ENCODE measurements around the gene ZMAT3. TPM values are rescaled to one million over a fixed set of nuclear protein-coding genes. Genes with fewer than 3 reads are reported as not detected.
"Not testable (repeated sequence)": the region's sequence is repeated elsewhere in the genome, so short reads cannot be mapped to it uniquely, and the experiment has no call there.

The ZMAT3 gene
- polyA plus RNA-seq, 4 donors: 6.7 to 11.1 (median 10.1) TPM

DNA sequence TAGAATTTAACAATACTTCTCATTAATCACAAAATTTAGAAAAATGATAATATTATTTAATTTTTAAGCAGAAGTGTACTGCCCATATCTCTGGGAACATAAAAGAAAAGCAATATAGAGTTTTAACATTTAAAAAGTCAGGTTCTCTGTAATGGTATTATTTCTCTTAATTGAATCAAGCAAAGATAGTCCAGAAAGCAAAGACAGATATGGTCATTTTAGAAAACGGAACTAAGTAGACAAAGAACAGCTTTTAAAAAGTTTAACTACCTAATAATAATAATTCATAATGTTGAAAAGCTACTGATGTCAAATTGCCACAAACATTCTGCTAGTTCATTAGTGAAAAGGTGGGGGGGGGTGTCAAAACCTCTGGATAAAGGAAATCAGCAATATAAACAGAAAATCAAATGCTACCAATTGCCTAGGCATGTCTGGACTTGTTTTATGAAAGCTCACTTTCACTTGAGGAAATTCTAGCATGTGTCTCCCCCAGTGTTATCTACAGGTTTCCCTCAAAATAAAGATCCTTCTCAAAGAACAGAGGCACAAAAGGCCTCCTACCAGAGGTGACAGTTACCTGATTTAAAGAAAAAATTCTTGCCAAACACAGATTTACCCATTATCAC, 1.7 kb downstream of the ZMAT3 start:
- DNase-seq (ENCODE audit: low read depth in 4 of 4, low spot score in 3 of 4): no peak

DNA sequence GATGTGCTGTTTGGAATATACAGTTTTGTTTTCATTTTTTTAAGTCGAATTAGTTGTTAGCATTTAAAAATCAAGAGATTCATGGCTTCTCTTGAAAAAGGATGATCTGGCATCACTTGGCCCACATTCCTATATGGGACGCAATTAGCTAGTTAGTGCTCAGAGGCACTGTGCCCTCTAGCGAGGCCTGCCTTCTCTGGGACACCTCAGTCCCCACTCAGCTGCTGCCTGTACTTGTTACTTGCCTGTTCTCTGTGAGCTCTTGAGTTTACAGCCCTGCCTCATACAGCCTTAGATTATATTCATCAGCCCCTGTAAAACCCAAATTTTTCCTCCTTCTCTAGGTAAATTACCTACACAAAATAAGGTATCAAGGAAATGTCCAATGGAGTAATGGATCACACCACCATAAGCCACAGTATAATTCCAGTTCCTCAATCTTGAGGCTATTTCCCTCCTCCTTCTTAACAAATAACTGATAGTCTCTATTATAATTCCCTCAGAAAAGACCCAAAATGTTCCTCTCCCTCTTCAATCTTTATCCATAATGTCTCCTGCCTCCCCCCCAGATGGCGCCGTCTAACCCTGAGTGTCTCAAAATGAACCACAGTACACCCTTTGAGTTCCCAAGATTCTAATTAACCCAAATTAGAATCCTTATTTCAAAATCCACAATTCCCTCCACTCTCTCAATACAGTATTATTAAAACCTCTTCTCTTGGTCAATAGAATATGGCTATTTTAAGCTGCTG, 2.7 kb downstream of the ZMAT3 start:
- no peak for DNase-seq (ENCODE audit: low read depth in 4 of 4, low spot score in 3 of 4)

DNA sequence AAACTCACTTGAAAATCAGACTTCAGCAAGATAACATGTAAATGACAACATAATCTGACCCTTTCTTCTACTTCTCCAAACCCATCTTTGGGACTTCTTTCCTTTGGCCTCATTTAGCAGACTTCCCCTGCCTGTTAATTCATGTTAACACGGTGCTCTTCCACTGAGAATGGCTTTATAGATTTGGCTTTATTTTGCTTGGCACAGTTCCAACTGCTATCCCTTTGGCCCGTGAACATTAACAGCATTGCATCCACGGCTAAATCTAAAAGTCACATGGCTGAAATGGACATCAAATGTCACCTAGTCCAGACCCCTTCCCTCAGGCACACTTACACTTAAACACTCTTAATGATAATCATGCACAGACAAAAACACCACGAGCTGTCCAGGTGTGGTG, 3.8 kb downstream of the ZMAT3 start:
- DNase-seq (ENCODE audit: low read depth in 4 of 4, low spot score in 3 of 4): no peak

DNA sequence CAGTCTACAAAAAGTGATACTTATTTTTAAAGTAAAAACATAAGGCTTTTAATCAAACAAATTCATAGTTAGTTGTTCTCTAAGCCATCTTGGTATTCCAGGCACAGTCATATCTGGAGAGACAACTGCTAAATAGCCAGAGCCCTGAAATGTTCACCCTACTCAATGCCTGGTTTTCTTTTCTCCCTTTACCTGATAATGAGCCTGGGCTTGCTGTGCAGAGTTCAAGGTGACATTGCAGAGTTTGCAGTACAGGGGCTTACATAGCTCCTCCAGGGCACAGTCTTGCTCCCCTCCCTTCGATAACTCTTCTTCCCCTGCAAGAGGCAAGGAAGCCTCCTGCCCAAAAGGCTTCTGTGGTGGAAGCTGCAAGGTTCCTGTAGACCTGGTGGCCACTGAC, 4.3 kb downstream of the ZMAT3 start:
- DNase-seq (ENCODE audit: low read depth in 4 of 4, low spot score in 3 of 4): no peak

DNA sequence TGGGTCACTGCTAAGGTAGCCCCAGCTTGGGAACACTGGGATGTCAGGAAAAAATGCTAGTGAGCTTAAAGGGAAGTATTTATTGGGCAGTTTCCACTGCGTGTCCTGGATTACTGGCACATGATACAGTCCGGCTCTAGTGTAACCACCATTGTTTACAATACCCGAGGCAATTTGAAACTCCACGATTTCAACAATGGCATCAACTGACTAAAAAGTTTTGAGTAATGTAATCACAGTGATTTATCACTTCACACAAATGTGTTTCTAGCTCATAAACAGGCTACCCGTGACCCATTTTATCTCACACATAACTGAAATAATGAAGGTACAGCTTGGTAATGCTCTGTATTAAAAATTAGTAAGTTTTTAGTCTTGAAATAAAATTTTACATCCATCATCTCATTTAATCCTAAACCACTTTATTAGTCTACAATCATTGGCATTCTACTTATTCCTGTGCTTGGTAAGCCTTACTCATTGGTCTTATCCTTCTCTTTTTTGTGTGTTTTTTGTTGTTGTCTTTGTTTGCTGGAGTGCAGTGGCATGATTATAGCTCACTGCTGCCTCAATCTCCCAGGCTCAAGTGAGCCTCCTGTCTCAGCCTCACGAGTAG, 7.6 kb downstream of the ZMAT3 start:
- DNase-seq (ENCODE audit: low read depth in 4 of 4, low spot score in 3 of 4): no peak

DNA sequence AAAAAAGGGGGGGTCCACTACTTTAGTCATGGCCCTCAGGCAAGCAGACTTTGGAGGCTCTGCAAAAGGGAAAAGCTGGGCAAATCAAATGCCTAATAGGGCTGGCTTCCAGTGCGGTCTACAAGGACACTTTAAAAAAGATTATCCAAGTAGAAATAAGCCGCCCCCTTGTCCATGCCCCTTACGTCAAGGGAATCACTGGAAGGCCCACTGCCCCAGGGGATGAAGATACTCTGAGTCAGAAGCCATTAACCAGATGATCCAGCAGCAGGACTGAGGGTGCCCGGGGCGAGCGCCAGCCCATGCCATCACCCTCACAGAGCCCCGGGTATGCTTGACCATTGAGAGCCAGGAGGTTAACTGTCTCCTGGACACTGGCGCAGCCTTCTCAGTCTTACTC, 15.3 kb downstream of the ZMAT3 start:
- DNase-seq (ENCODE audit: low read depth in 4 of 4, low spot score in 3 of 4): no peak

DNA sequence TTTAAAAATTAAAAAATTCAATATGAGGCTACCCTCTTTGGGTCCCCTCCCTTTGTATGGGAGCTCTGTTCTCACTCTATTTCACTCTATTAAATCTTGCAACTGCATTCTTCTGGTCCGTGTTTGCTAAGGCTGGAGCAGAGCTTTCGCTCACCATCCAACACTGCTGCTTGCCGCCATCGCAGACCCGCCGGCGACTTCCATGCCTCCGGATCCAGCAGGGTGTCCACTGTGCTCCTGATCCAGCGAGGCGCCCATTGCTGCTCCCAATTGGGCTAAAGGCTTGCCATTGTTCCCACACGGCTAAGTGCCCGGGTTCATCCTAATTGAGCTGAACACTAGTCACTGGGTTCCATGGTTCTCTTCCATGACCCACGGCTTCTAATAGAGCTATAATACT, 17.0 kb downstream of the ZMAT3 start:
- not testable (repeated sequence) for DNase-seq (ENCODE audit: low read depth in 4 of 4, low spot score in 3 of 4)

DNA sequence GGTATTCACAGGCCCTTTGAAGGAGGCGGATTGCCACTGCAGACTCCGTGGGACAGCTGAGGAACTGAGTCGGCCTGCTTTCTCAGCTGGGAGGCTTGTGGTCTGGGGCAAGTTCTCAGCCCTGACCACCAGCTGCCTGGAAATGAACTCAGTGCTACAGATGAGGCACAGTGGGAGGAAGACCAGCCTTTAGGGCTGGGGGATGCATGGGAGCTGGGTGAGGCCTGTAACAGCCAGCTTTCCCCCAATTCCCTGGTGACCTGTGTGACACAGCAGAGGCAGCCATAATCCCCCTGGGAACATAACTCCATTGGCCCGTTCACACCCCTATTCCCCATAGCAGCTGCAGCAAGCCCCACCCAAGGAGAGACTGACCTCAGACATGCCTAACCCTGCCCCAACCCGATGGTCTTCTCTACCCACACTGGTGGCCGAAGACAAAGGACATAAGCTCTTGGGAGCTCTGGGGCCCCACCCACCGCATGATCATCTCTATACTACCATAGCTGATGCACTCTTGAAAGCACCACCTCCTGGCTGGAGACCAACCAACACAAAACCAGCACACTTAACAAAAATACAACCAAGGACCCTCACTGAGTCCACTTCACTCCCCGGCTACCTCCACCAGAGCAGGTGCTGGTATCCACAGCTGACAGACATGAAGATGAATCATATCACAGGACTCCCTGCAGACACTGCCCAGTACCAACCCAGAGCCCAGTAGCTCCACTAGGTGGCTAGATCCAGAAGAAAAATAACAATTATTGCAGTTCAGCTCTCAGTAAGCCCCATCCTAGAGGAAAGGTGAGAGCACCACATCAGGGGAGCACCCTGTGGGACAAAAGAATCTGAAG, 24.9 kb downstream of the ZMAT3 start:
- DNase-seq (ENCODE audit: low read depth in 4 of 4, low spot score in 3 of 4): no peak

DNA sequence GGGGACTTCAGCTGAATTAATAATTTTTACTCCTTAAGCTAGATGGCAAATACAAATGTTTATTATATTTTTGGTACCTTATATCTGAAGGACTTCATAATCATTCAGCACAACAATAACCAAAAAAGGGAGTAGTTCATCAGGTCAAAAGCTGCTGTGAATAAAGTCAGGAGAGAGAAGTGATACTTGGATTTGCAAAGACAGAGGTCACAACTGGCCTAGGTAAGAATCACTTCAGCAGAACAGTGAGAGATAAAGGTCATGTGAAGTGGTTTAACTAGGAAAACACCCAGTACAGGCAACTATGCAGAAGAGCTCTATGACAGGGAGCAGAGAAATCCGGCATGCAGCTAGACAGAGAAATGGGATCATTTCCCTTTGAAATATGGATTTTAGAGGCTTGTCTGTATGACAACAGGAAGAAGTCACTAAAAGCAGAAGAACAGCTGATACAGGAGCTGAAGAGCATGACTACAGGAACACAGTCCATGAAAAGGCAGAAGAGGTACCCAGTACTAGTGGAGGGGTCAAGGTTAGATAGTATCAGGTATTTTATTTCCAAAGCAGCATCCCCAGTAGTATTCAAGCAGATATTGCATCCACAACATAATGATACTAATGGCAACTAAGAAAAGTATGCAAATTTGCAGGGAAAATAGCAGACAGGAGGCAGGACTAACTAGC, 25.7 kb downstream of the ZMAT3 start:
- no peak for DNase-seq (ENCODE audit: low read depth in 4 of 4, low spot score in 3 of 4)

DNA sequence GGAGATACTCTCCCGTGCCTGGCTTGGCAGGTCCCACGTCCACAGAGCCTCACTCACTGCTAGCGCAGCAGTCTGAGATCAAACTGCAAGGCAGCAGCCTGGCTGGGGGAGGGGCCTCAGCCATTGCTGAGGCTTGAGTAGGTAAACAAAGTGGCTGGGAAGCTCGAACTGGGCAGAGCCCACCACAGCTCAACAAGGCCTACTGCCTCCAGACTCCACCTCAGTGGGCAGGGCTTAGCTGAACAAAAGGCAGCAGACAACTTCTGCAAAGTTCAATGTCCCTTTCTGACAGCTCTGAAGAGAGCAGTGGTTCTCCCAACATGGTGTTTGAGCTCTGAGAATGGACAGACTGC, 32.7 kb downstream of the ZMAT3 start:
- not testable (repeated sequence) for DNase-seq (ENCODE audit: low read depth in 4 of 4, low spot score in 3 of 4)

DNA sequence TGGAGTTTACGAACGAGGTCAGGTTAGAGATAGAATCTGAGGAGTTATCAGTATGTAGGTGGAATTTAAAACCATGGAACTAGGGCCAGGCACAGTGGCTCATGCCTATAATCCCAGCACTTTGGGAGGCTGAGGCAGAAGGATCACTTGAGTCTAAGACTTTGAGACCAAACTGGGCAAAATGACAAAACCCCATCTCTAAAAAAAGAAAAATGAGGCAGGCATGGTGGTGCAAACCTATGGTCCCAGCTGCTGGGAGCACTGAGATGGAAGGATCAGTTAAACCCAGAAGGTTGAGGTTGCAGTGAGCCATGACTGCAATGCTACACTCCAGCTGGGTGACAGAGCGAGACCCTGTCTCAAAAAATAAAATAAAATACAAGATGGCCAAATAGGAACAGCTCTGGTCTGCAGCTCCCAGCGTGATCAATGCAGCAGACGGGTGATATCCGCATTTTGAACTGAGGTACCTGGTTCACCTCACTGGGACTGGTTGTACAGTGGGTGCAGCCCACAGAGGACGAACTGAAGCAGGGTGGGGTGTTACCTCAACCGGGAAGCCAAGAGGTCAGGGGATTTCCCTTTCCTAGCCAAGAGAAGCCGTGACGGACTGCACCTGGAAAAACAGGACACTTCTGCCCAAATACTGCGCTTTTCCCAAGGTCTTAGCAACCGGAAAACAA, 33.3 kb downstream of the ZMAT3 start:
- no peak for DNase-seq (ENCODE audit: low read depth in 4 of 4, low spot score in 3 of 4)

DNA sequence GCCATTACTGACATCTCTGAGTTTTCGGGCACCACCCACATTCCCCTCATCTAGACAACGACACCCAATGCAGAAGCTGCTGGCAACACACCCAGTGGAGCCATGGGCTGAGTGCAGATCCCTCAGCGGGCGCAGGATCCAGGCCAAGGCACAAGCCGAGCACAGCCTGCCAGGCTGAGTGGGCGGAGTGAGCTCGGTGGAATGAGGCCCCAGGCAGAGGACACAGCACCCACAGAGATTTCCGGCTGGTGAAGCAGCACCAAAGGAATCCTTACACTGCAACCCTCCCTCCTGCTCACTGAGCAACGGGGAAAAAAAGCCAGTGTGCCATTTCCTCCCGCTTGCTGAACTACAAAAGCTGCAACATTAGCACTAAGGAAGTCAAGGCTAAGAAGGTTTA, 34.3 kb downstream of the ZMAT3 start:
- no peak for DNase-seq (ENCODE audit: low read depth in 4 of 4, low spot score in 3 of 4)

DNA sequence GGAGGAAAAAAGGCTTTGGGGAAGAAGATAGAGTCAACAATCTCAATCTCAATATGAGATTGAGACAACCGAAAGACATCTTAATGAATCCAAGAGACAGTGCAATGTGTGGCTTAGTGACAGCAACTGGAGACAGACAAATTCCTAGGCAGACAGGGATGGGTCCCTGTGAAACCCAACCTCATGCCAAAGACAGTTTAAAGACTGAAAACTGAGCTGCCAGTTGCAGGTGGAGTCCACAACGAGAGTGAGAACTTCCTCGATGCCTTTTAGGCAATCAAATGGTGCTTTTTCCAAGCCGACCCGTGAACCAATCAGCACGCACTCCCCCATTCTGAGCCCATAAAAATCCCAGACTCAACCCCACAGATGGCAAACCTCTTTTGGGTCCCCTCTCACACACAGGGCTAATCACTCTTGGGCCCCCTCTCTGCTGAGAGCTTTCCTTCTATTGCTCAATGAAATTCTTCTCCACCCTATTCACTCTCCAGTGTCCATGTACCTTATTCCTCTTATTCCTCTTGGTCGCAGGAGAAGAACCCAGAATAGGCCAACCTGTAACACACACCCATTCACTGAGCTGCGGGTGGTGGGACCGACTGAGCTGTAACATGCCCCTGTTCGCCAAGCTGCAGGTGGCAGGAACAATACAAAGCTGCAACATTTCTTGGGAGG, 34.8 kb downstream of the ZMAT3 start:
- DNase-seq (ENCODE audit: low read depth in 4 of 4, low spot score in 3 of 4): no peak

DNA sequence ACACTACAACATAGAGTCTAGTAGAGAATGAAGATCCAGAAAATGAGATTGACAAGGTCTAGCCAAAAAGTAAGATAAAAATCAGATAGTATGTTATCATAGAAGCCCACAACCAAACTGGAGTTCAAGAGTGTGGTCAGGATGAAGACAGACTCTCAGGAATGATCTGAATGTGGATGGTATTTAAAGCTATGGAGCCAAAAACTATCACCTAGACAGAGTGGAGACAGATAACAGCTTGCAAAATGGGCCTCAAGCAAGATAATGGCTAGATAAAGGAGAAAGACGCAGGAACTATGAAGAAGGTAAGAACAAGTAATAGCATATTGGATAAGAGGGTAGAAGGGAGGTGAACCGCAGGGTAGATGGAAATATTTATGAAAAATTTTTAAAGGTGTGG, 35.4 kb downstream of the ZMAT3 start:
- DNase-seq (ENCODE audit: low read depth in 4 of 4, low spot score in 3 of 4): no peak

DNA sequence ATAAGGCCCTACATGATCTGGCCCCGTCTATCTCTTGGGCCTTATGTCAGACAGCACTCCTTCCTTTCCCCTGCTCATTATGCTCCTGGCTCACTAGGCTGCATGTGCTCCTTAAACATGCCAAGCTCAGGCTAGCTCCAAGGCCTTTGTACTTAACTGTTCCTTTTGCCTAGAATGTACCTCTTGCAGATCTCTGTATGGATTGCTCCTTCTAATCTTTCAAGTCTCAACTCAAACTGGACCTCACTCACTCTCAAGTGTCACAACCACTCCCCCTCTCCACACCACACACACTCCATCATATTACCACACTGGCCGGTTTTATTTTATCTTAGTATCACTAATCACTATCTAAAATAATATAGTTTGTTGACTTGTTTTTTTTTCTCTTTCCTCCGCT, 36.4 kb downstream of the ZMAT3 start:
- DNase-seq (ENCODE audit: low read depth in 4 of 4, low spot score in 3 of 4): no peak

DNA sequence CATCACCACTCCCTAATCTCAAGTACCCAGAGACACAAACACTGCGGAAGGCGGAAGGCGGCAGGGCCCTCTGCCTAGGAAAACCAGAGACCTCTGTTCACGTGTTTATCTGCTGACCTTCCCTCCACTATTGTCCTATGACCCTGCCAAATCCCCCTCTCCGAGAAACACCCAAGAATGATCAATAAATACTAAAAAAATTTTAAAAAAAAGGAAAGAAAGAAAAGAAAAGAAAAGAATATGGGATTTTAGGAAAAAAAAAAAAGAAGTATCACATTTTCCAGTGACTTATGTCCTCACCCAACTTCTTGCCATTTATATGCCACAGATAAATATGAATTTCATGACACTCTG, 38.3 kb downstream of the ZMAT3 start:
- DNase-seq (ENCODE audit: low read depth in 4 of 4, low spot score in 3 of 4): not testable (repeated sequence)

DNA sequence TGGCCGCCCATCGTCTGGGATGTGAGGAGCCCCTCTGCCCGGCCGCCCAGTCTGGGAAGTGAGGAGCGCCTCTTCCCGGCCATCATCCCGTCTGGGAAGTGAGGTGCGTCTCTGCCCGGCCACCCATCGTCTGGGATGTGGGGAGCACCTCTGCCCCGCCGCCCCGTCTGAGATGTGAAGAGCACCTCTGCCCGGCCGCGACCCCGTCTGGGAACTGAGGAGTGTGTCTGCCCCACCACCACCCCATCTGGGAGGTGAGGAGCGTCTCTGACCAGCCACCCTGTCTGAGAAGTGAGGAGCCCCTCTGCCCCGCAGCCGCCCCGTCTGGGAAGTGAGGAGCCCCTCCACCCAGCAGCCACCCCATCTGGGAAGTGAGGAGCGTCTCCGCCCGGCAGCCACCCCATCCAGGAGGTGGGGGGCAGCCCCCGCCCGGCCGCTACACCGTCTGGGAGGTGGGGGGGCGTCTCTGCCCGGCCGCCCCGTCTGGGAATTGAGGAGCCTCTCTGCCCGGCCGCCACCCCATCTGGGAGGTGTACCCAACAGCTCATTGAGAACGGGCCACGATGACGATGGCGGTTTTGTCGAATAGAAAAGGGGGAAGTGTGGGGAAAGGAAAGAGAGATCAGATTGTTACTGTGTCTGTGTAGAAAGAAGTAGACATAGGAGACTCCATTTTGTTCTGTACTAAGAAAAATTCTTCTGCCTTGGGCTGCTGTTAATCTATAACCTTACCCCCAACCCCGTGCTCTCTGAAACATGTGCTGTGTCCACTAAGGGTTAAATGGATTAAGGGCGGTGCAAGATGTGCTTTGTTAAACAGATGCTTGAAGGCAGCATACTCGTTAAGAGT, 38.9 kb downstream of the ZMAT3 start:
- not testable (repeated sequence) for DNase-seq (ENCODE audit: low read depth in 4 of 4, low spot score in 3 of 4)

DNA sequence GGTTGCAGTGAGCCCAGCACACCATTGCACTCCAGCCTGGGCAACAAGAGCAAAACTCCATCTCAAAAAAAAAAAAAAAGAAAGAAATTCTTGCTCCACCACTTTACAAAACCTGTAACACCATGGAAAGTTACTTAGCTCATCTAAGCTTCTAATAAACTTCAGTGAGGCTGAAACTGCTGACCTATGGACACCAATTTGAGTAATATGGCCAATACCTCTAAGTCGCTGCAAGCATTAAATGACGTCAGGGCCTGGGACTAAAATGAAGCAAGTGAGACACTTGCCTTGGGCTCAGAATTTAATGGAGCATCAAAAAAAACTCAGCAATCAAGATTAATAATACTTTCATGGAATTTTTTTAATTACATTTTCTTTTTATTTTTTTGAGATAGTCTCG, 42.5 kb downstream of the ZMAT3 start:
- DNase-seq (ENCODE audit: low read depth in 4 of 4, low spot score in 3 of 4): no peak

DNA sequence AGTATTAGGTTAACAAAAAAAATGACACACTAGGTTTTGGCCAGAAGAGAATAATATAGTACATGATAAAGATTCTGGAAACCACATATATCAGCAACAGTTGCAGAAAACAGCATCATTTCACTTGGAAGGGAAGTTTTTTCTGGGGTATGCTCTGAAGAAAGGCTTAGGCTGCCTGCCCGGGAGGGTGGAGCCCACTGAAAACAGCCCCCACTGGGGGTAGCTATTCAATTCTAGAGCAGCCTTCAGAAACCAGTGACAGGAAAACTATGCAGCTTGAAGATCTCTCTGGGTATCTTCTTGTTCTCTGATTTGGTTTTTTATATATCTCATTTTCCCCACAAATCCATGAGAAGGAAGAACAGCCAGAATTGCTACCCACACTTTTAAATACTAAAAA, 43.2 kb downstream of the ZMAT3 start:
- no peak for DNase-seq (ENCODE audit: low read depth in 4 of 4, low spot score in 3 of 4)
